ENCODE results near the gene ARHGEF17. TPM values are rescaled to one million over a fixed set of nuclear protein-coding genes. Genes with fewer than 3 reads are reported as not detected.
A peak's percentile ranks its signal among the peaks of the same experiment; 100 is the strongest.

ARHGEF17 gene
- total and polyA plus RNA-seq, 4 experiments from 2014 or later, result 0.23 TPM; not detected in 3

DNA sequence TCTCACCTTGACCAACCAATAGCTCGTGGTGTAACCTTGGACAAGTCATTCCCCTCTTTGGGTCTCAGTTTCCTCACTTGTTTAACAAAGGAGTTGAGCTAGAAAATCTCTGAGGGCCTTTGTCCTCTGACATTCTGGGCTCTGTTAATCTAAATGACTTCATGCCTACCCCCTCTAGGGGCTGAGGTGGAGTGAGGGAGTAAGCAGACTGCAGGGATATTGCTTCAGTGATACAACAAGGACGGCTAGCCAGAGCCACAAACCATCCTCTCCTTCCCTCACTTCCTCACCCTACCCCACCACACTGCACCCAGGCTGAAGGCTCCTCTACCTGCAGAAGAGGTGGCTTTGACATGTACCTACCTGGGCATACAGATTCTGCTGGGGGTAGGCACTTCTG is 103.0 kb downstream of the ARHGEF17 start:
- peaks cover 0 to 6% (median 4%) of the 10 kb centered on the region in 4 donors for H3K4me1 Mint-ChIP-seq
- no peaks in the 10 kb centered on the region for H3K27me3 Mint-ChIP-seq
- POLR2A ChIA-PET (ENCODE audit: partially characterized antibody), result no interaction called here
- H3K4me3 Mint-ChIP-seq, result no peak overlapping the region
- intact Hi-C loops (cut with micrococcal nuclease), result no loop called here
- Histone ChIP-seq H3K36me3 (ENCODE audit: insufficient read depth, low read length) (no peaks in the 10 kb centered on the region), H3K4me1 (ENCODE audit: insufficient read depth, low read length) (no peaks in the 10 kb centered on the region), H3K27me3 (ENCODE audit: insufficient read depth, low read length) (no peaks in the 10 kb centered on the region), H3K9me3 (ENCODE audit: control insufficient read depth in 1 of 2, low read length in 2 of 2) (no peaks in the 10 kb centered on the region), H3K4me3 (ENCODE audit: low read length in 2 of 2) (no peak overlapping the region), H3K27ac (ENCODE audit: low read depth, low read length) (no peak overlapping the region)
- H3K36me3 Mint-ChIP-seq, result peaks cover 17 to 46% of the 10 kb centered on the region in 2 donors
- no peak overlapping the region for H3K27ac Mint-ChIP-seq
- H3K9me3 Mint-ChIP-seq, result no peaks in the 10 kb centered on the region
- CTCF ChIA-PET (ENCODE audit: partially characterized antibody), result no interaction called here
- no peak for DNase-seq

DNA sequence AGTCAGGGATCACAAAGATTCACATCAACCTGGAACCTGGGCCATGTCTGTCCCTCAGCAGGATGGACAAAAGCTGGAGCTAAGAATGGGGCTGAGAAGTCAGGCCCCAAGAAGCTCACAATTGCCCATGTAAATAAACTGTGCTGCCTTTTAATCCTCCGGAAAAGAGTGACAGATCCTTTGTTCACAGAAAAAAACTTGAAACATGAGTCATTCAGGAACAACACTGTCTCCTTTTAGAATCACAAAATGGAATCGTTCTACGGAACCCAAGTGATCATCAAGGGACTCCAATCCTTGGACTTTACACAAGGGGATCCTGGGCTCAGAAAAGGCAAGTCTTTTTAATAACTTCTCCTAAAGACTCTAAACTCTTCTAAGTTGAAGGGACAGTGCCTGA is 104.2 kb downstream of the ARHGEF17 start:
- peaks cover 0 to 6% (median 4%) of the 10 kb centered on the region in 4 donors for H3K4me1 Mint-ChIP-seq
- intact Hi-C loops (cut with micrococcal nuclease), result no loop called here
- Histone ChIP-seq H3K27me3 (ENCODE audit: insufficient read depth, low read length) (no peaks in the 10 kb centered on the region), H3K9me3 (ENCODE audit: control insufficient read depth in 1 of 2, low read length in 2 of 2) (no peaks in the 10 kb centered on the region), H3K4me3 (ENCODE audit: low read length in 2 of 2) (no peak overlapping the region), H3K36me3 (ENCODE audit: insufficient read depth, low read length) (no peaks in the 10 kb centered on the region), H3K4me1 (ENCODE audit: insufficient read depth, low read length) (no peaks in the 10 kb centered on the region), H3K27ac (ENCODE audit: low read depth, low read length) (no peak overlapping the region)
- no peak for DNase-seq
- CTCF ChIA-PET (ENCODE audit: partially characterized antibody), result no interaction called here
- H3K27ac Mint-ChIP-seq, result peak overlapping the region in 2 of 7 donors; percentile 25 to 29
- H3K4me3 Mint-ChIP-seq, result no peak overlapping the region
- H3K27me3 Mint-ChIP-seq, result no peaks in the 10 kb centered on the region
- peaks cover 19 to 43% of the 10 kb centered on the region in 2 donors for H3K36me3 Mint-ChIP-seq
- POLR2A ChIA-PET (ENCODE audit: partially characterized antibody), result no interaction called here
- H3K9me3 Mint-ChIP-seq, result no peaks in the 10 kb centered on the region

DNA sequence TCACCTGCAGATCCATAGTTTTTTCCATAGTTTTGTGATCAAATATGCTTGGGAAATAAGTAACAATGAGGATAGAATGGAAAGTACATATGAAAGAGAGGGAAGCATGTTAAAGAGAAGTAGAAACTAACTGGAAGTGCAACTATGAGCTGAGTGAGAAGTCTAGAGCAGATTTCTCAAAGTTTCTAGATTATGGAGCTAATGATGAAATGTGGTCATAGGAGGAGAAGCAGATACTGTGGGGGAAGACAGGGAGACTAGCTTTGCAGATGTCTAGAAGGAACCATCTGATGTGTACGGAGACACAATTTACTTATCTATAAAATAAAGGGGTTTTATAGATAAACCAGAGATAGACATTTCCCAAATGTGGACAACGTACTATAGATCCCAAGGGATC is 105.2 kb downstream of the ARHGEF17 start:
- intact Hi-C loops (cut with micrococcal nuclease), result no loop called here
- Mint-ChIP-seq H3K4me1 (peaks cover 0 to 6% (median 4%) of the 10 kb centered on the region in 4 donors), H3K4me3 (no peak overlapping the region), H3K27me3 (no peaks in the 10 kb centered on the region), H3K36me3 (peaks cover 25 to 40% of the 10 kb centered on the region in 2 donors), H3K27ac (peak overlapping the region in 1 of 7 donors; percentile 43), H3K9me3 (no peaks in the 10 kb centered on the region)
- Histone ChIP-seq H3K27ac (ENCODE audit: low read depth, low read length) (no peak overlapping the region), H3K4me1 (ENCODE audit: insufficient read depth, low read length) (no peaks in the 10 kb centered on the region), H3K9me3 (ENCODE audit: control insufficient read depth in 1 of 2, low read length in 2 of 2) (no peaks in the 10 kb centered on the region), H3K27me3 (ENCODE audit: insufficient read depth, low read length) (no peaks in the 10 kb centered on the region), H3K4me3 (ENCODE audit: low read length in 2 of 2) (no peak overlapping the region), H3K36me3 (ENCODE audit: insufficient read depth, low read length) (no peaks in the 10 kb centered on the region)
- POLR2A ChIA-PET (ENCODE audit: partially characterized antibody), result no interaction called here
- no peak for DNase-seq
- CTCF ChIA-PET (ENCODE audit: partially characterized antibody), result interaction anchor here (0.6 kb wide), 1 partner anchor 300 kb away, joined by 3 read pairs; no protein-coding TSS in a partner anchor

DNA sequence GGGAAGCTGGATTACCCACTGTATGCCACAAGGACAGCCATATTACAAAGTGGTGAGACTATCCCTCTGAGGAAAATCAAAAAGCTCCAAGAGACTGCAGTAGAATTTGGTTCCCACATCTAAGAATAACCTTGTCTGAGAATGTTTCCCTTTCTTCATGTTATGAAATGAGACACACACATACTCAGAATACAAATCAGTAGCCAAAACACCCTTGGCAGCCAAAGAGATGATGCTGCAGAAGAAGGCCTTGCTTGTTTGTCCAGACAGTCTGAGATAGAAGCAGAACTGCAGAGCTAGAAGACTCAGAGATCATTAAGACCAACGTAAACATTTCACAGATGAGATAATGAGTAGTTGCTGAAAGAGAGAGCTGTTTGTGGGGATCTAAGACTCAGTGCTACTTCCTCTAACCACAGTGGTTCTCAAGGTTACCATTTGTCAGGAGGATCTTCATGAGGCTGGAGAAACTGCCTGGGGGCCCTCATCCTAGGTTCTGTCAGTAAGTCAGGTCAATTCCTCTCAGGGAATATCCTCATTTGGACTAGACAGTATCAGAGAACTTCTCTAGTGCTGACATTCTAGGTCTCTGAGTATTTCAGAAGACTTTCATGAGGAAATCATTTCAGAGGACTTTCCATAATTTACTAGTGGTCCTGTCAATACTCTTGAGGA is 107.0 kb downstream of the ARHGEF17 start:
- no peak overlapping the region for H3K4me3 ChIP-seq (ENCODE audit: low read length in 2 of 2)
- Mint-ChIP-seq H3K4me1 (peaks cover 0 to 6% (median 4%) of the 10 kb centered on the region in 4 donors), H3K4me3 (no peak overlapping the region), H3K9me3 (no peaks in the 10 kb centered on the region), H3K36me3 (peaks cover 29 to 36% of the 10 kb centered on the region in 2 donors), H3K27ac (peak overlapping the region in 3 of 7 donors; percentile 6 to 77 (median 30)), H3K27me3 (no peaks in the 10 kb centered on the region)
- CTCF ChIA-PET (ENCODE audit: partially characterized antibody), result interaction anchor here (0.8 to 1.3 kb wide), 4 partner anchors 10 to 246 kb away, joined by 3 to 5 read pairs (median 3); no protein-coding TSS in a partner anchor
- peaks cover 3% of the 10 kb centered on the region for H3K36me3 ChIP-seq (ENCODE audit: insufficient read depth, low read length)
- no peaks in the 10 kb centered on the region for H3K9me3 ChIP-seq (ENCODE audit: control insufficient read depth in 1 of 2, low read length in 2 of 2)
- intact Hi-C loops (cut with micrococcal nuclease), result no loop called here
- H3K4me1 ChIP-seq (ENCODE audit: insufficient read depth, low read length), result no peaks in the 10 kb centered on the region
- no peaks in the 10 kb centered on the region for H3K27me3 ChIP-seq (ENCODE audit: insufficient read depth, low read length)
- DNase-seq, result no peak
- POLR2A ChIA-PET (ENCODE audit: partially characterized antibody), result interaction anchor here (0.8 kb wide), 1 partner anchor 10 kb away, joined by 3 read pairs; no protein-coding TSS in a partner anchor
- H3K27ac ChIP-seq (ENCODE audit: low read depth, low read length), result no peak overlapping the region

DNA sequence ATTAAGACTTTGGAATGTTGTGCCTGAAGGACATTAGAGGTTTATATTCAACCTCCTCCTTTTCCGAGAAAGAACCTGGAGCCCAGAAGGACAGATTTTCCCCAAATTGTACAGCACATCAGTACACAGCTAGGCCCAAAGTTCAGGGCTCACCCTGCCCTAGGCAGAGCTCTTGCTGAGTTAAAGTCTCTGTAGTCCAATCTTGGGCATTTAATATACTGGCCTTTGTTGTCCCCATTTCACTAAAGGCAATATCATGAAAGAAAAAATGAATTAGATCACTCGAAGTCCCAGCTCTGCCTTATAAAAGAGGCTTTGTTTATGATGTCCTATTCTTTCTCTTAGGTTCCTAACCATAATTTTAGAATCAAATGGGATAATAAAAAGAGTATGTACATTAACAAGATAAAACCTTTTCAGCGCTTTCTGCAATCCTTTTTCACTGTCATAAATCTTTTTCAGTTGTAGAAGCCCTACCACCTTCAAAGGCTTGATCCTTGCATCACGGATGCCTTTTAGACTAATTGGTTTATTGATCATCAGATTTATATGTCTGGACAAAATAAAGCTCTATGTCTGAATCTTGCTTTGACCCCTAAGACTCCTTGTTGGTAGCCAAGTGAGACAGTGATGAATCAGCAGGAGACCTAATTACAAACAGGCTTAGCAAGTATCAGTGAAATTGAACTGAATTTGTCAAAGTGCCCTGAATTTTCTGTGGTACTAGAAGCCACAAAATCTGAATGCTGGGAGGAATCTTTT is 108.0 kb downstream of the ARHGEF17 start:
- no peak for DNase-seq
- Histone ChIP-seq H3K27me3 (ENCODE audit: insufficient read depth, low read length) (no peaks in the 10 kb centered on the region), H3K27ac (ENCODE audit: low read depth, low read length) (no peak overlapping the region), H3K4me1 (ENCODE audit: insufficient read depth, low read length) (no peaks in the 10 kb centered on the region), H3K9me3 (ENCODE audit: control insufficient read depth in 1 of 2, low read length in 2 of 2) (no peaks in the 10 kb centered on the region), H3K4me3 (ENCODE audit: low read length in 2 of 2) (no peak overlapping the region), H3K36me3 (ENCODE audit: insufficient read depth, low read length) (peaks cover 3% of the 10 kb centered on the region)
- POLR2A ChIA-PET (ENCODE audit: partially characterized antibody), result no interaction called here
- Mint-ChIP-seq H3K9me3 (no peaks in the 10 kb centered on the region), H3K27me3 (no peaks in the 10 kb centered on the region), H3K4me3 (no peak overlapping the region), H3K36me3 (peaks cover 29 to 37% of the 10 kb centered on the region in 2 donors), H3K27ac (peak overlapping the region in 2 of 7 donors; percentile 20 to 39), H3K4me1 (peaks cover 0 to 6% (median 4%) of the 10 kb centered on the region in 4 donors)
- intact Hi-C loops (cut with micrococcal nuclease), result no loop called here
- CTCF ChIA-PET (ENCODE audit: partially characterized antibody), result interaction anchor here (1.1 kb wide), 1 partner anchor 80 kb away, joined by 3 read pairs; no protein-coding TSS in a partner anchor

DNA sequence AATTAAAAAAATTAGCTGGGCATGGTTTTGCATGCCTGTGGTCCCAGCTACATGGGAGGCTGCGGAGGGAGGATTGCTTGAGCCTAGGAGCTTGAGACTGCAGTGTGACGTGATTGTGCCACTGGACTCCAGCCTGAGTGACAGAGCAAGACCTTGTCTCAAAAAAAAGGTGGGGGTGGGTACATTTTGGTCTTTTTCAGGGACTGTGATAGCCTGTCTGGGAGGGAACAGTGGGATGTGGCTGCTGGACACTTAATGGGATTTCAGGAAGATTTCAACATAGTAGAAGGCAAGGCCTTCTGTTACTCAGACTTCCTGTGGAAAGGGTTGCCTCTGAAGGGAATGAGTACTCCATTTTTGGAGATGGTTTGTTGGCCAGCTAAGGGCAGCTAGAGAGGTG is 108.7 kb downstream of the ARHGEF17 start:
- Mint-ChIP-seq H3K4me3 (no peak overlapping the region), H3K9me3 (no peaks in the 10 kb centered on the region), H3K36me3 (peaks cover 29 to 36% of the 10 kb centered on the region in 2 donors), H3K4me1 (peaks cover 0 to 6% (median 4%) of the 10 kb centered on the region in 4 donors), H3K27ac (peak overlapping the region in 1 of 7 donors; percentile 39), H3K27me3 (no peaks in the 10 kb centered on the region)
- ChIA-PET CTCF (ENCODE audit: partially characterized antibody) (interaction anchor here (1.1 kb wide), 1 partner anchor 81 kb away, joined by 3 read pairs; no protein-coding TSS in a partner anchor), POLR2A (ENCODE audit: partially characterized antibody) (no interaction called here)
- no peaks in the 10 kb centered on the region for H3K27me3 ChIP-seq (ENCODE audit: insufficient read depth, low read length)
- no peak overlapping the region for H3K27ac ChIP-seq (ENCODE audit: low read depth, low read length)
- no peaks in the 10 kb centered on the region for H3K4me1 ChIP-seq (ENCODE audit: insufficient read depth, low read length)
- no peaks in the 10 kb centered on the region for H3K9me3 ChIP-seq (ENCODE audit: control insufficient read depth in 1 of 2, low read length in 2 of 2)
- H3K36me3 ChIP-seq (ENCODE audit: insufficient read depth, low read length), result peaks cover 3% of the 10 kb centered on the region
- intact Hi-C loops (cut with micrococcal nuclease), result no loop called here
- no peak for DNase-seq
- no peak overlapping the region for H3K4me3 ChIP-seq (ENCODE audit: low read length in 2 of 2)
